ENCODE measurements around the gene STATH. TPM values are rescaled to one million over a fixed set of nuclear protein-coding genes. Genes with fewer than 3 reads are reported as not detected.

Gene STATH
- polyA plus RNA-seq, 1 donor: not detected

Other genes starting within 250 kb of the STATH start
- gene SULT1B1, start 235.3 kb upstream of the STATH start, polyA plus RNA-seq (ENCODE audit: insufficient read length): 0.46 TPM
- gene SULT1E1, start 135.8 kb upstream of the STATH start, polyA plus RNA-seq (ENCODE audit: insufficient read length): 20.9 TPM
- not detected for gene CSN1S1, start 64.9 kb upstream of the STATH start, polyA plus RNA-seq (ENCODE audit: insufficient read length)
- gene CSN2, start 30.2 kb upstream of the STATH start, polyA plus RNA-seq (ENCODE audit: insufficient read length): not detected
- gene HTN3, start 32.5 kb downstream of the STATH start, polyA plus RNA-seq (ENCODE audit: insufficient read length): not detected
- gene HTN1, start 54.5 kb downstream of the STATH start, polyA plus RNA-seq (ENCODE audit: insufficient read length): 0.05 TPM
- not detected for gene PRR27, start 158.3 kb downstream of the STATH start, polyA plus RNA-seq (ENCODE audit: insufficient read length)
- gene ODAM, start 199.8 kb downstream of the STATH start, polyA plus RNA-seq (ENCODE audit: insufficient read length): not detected
- not detected for gene FDCSP, start 230.2 kb downstream of the STATH start, polyA plus RNA-seq (ENCODE audit: insufficient read length)
- not detected for gene CSN3, start 246.6 kb downstream of the STATH start, polyA plus RNA-seq (ENCODE audit: insufficient read length)

Data from hindlimb muscle (tissue), 1 donor.